Astrocyte (in vitro differentiated cells and primary cell): ENCODE measurements around the gene SMG1. TPM values are rescaled to one million over a fixed set of nuclear protein-coding genes. Genes with fewer than 3 reads are reported as not detected.

Source experiments
- DNase-seq: peaks from one replicate; pipeline ENCODE4 v3.0.0-alpha.2; 2010; ENCODE audit warnings: low read depth
- FAIRE-seq: peaks from 2 replicates; lab custom pipeline; 2011; peaks lifted over from hg19 to GRCh38; lab: Jason Lieb, UNC
- H2AFZ ChIP-seq: 2 replicates; pipeline ENCODE4 v1.6.0; 2012; ENCODE audit warnings: low read depth, low read length, inconsistent platforms
- H3K27ac ChIP-seq: 2 replicates; pipeline ENCODE4 v1.5.1; 2011; ENCODE audit warnings: low read depth, low read length, inconsistent platforms
- H3K27me3 ChIP-seq: 2 replicates; pipeline ENCODE4 v1.6.0; 2011; ENCODE audit warnings: low read length, inconsistent platforms; ENCODE audit not compliant: insufficient read depth
- H3K36me3 ChIP-seq: 2 replicates; pipeline ENCODE4 v1.5.1; 2011; ENCODE audit warnings: low read length, inconsistent platforms; ENCODE audit not compliant: insufficient read depth
- H3K4me1 ChIP-seq: 2 replicates; pipeline ENCODE4 v1.5.1; 2011; ENCODE audit warnings: low read length, inconsistent platforms; ENCODE audit not compliant: insufficient read depth
- H3K4me2 ChIP-seq: 2 replicates; pipeline ENCODE4 v1.6.0; 2012; ENCODE audit warnings: low read length, inconsistent platforms
- H3K4me3 ChIP-seq: 2 replicates; pipeline ENCODE4 v1.5.1; 2011; ENCODE audit warnings: low read depth, mild to moderate bottlenecking, low read length, inconsistent platforms; ENCODE audit not compliant: insufficient read depth
- H3K79me2 ChIP-seq: 2 replicates; pipeline ENCODE4 v1.6.0; 2012; ENCODE audit warnings: mild to moderate bottlenecking, low read length, inconsistent platforms; ENCODE audit not compliant: insufficient read depth
- H3K9ac ChIP-seq: 2 replicates; pipeline ENCODE4 v1.6.0; 2012; ENCODE audit warnings: mild to moderate bottlenecking, low read length, inconsistent platforms
- H3K9me3 ChIP-seq: 2 replicates; pipeline ENCODE4 v1.5.1; 2012; ENCODE audit warnings: low read depth, mild to moderate bottlenecking, low read length, inconsistent platforms; ENCODE audit not compliant: insufficient read depth
- H4K20me1 ChIP-seq: 2 replicates; pipeline ENCODE4 v1.6.0; 2012; ENCODE audit warnings: low read length, inconsistent platforms; ENCODE audit not compliant: insufficient read depth
- H3K27ac Mint-ChIP-seq: one replicate; pipeline ENCODE4 v1.8.0; 2021; ENCODE audit warnings: mild to moderate bottlenecking, mixed read lengths; ENCODE audit not compliant: unreplicated experiment
- H3K27me3 Mint-ChIP-seq: one replicate; pipeline ENCODE4 v1.8.0; 2021; ENCODE audit warnings: low read depth, mixed read lengths; ENCODE audit not compliant: unreplicated experiment
- H3K36me3 Mint-ChIP-seq: one replicate; pipeline ENCODE4 v1.8.0; 2021; ENCODE audit warnings: low read depth, mixed read lengths; ENCODE audit not compliant: unreplicated experiment
- H3K4me1 Mint-ChIP-seq: one replicate; pipeline ENCODE4 v1.8.0; 2021; ENCODE audit warnings: low read depth, mixed read lengths; ENCODE audit not compliant: unreplicated experiment
- H3K4me3 Mint-ChIP-seq: one replicate; pipeline ENCODE4 v1.8.0; 2021; ENCODE audit warnings: mild to moderate bottlenecking, moderate library complexity, mixed read lengths; ENCODE audit not compliant: unreplicated experiment
- H3K9me3 Mint-ChIP-seq: one replicate; pipeline ENCODE4 v1.8.0; 2021; ENCODE audit warnings: mild to moderate bottlenecking, mixed read lengths; ENCODE audit not compliant: unreplicated experiment
- CTCF ChIP-seq: IDR thresholded peaks from 2 replicates; pipeline ENCODE4 v1.5.1; 2011; ENCODE audit warnings: low read depth, mild to moderate bottlenecking, inconsistent platforms, low read length, moderate library complexity; ENCODE audit not compliant: insufficient read depth
- EZH2 ChIP-seq: IDR thresholded peaks from 2 replicates; pipeline ENCODE4 v1.6.1; 2012; ENCODE audit warnings: mild to moderate bottlenecking, low read length, inconsistent platforms; ENCODE audit not compliant: insufficient read depth
- total RNA-seq: library from RNA; stranded (reverse); gene quantifications from 2 replicates; pipeline ENCODE4 v1.2.1, GENCODE V29; 2021

Gene SMG1
- total RNA-seq, 1 donor from 2014 or later: 97.4 TPM

DNA sequence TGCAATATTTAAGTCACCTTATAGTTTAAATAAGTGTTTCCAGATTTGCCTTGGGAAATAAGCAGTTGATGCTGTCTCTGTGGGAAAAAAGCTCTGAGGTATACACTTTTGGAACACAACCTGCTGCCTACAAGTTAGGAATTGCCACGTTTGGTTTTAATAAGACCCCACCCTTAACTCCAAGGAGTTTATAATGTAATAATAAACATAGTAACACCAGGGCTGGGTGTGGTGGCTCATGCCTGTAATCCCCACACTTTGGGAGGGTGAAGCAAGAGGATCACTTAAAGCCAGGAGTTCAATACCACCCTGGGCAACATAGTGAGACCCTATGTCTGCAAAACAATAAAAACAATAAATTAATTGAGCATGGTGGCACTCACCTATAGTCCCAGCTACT is 15.9 kb upstream of the SMG1 start:
- peaks cover 4% of the 10 kb centered on the region for H3K27me3 Mint-ChIP-seq
- Histone ChIP-seq H3K9ac (no peak overlapping the region), H3K27ac (no peak overlapping the region), H3K4me3 (no peak overlapping the region), H3K36me3 (no peaks in the 10 kb centered on the region), H3K79me2 (no peaks in the 10 kb centered on the region), H3K4me1 (no peaks in the 10 kb centered on the region), H4K20me1 (no peaks in the 10 kb centered on the region), H3K4me2 (no peak overlapping the region), H3K27me3 (no peaks in the 10 kb centered on the region), H2AFZ (no peak overlapping the region), H3K9me3 (no peaks in the 10 kb centered on the region)
- DNase-seq (no peak), FAIRE-seq (no peak)
- TF ChIP-seq EZH2 (no peak), CTCF (no peak)
- H3K36me3 Mint-ChIP-seq: no peaks in the 10 kb centered on the region
- H3K9me3 Mint-ChIP-seq: peaks cover 2% of the 10 kb centered on the region
- no peaks in the 10 kb centered on the region for H3K4me1 Mint-ChIP-seq
- H3K4me3 Mint-ChIP-seq: no peak overlapping the region
- H3K27ac Mint-ChIP-seq: no peak overlapping the region

GRCh38 chr16:18941471-18941870 is 15.3 kb upstream of the SMG1 start:
- TF ChIP-seq EZH2: no peak
- no peak for TF ChIP-seq CTCF
- no peaks in the 10 kb centered on the region for H3K4me1 Mint-ChIP-seq
- H3K36me3 ChIP-seq: no peaks in the 10 kb centered on the region
- no peak overlapping the region for H3K27ac ChIP-seq
- H3K9ac ChIP-seq: no peak overlapping the region
- no peak overlapping the region for H3K4me3 ChIP-seq
- H3K4me3 Mint-ChIP-seq: no peak overlapping the region
- no peaks in the 10 kb centered on the region for H3K9me3 ChIP-seq
- FAIRE-seq (no peak), DNase-seq (no peak)
- no peaks in the 10 kb centered on the region for H4K20me1 ChIP-seq
- no peaks in the 10 kb centered on the region for H3K27me3 ChIP-seq
- no peak overlapping the region for H3K27ac Mint-ChIP-seq
- no peaks in the 10 kb centered on the region for H3K9me3 Mint-ChIP-seq
- H3K4me2 ChIP-seq: no peak overlapping the region
- no peaks in the 10 kb centered on the region for H3K4me1 ChIP-seq
- H2AFZ ChIP-seq: no peak overlapping the region
- peaks cover 9% of the 10 kb centered on the region for H3K27me3 Mint-ChIP-seq
- H3K36me3 Mint-ChIP-seq: no peaks in the 10 kb centered on the region
- H3K79me2 ChIP-seq: no peaks in the 10 kb centered on the region

GRCh38 chr16:18938986-18939385 is 12.8 kb upstream of the SMG1 start:
- no peak overlapping the region for H3K27ac Mint-ChIP-seq
- TF ChIP-seq EZH2 (no peak), CTCF (no peak)
- H4K20me1 ChIP-seq: no peaks in the 10 kb centered on the region
- H3K4me1 Mint-ChIP-seq: no peaks in the 10 kb centered on the region
- DNase-seq: no peak
- H3K27me3 ChIP-seq: no peaks in the 10 kb centered on the region
- no peak overlapping the region for H3K27ac ChIP-seq
- no peaks in the 10 kb centered on the region for H3K36me3 Mint-ChIP-seq
- H3K4me2 ChIP-seq: no peak overlapping the region
- no peaks in the 10 kb centered on the region for H3K9me3 Mint-ChIP-seq
- no peaks in the 10 kb centered on the region for H3K79me2 ChIP-seq
- H2AFZ ChIP-seq: no peak overlapping the region
- FAIRE-seq: no peak
- H3K4me3 ChIP-seq: no peak overlapping the region
- H3K36me3 ChIP-seq: no peaks in the 10 kb centered on the region
- H3K27me3 Mint-ChIP-seq: peaks cover 5% of the 10 kb centered on the region
- H3K9ac ChIP-seq: no peak overlapping the region
- H3K4me1 ChIP-seq: no peaks in the 10 kb centered on the region
- no peak overlapping the region for H3K4me3 Mint-ChIP-seq
- no peaks in the 10 kb centered on the region for H3K9me3 ChIP-seq
